Activated gamma-delta T cell treated with anti-CD3 and anti-CD28 coated beads, Interleukin-2, amount 50 U/mL, for 16 hours (primary cell): ENCODE data around the gene KIF13A.
"Not testable (repeated sequence)": the region's sequence is repeated elsewhere in the genome, so short reads cannot be mapped to it uniquely, and the experiment has no call there.

ENCODE experiments used
- DNase-seq: peaks from one replicate; pipeline ENCODE4 v3.0.0-alpha.2; 2020; ENCODE audit warnings: low read depth

Gene KIF13A

DNA sequence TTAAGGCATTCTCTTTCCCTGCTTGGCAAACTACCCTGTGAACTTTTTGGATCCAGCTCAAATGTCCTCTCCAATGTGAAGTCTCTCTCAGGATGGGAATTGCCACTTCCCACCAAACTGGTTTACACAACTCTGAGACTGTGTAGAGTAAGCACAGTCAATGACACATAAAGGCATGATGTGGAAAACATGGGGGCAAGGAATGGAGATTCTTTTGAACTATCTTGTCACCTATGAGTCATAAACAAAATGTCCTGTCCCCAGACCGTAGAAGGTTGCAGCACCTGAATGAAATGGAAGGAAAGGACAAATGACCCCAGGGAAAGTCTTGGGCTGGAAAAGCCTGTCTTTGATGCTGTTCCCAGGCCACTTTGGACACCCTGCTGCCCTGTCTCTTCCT, 11.0 kb upstream of the KIF13A start:
- no peak for DNase-seq

- no peak for DNase-seq
These were observed 10.6 kb upstream of the KIF13A start for GRCh38 chr6:17998003-17998402.

- no peak for DNase-seq
These were observed 8.0 kb upstream of the KIF13A start for GRCh38 chr6:17995414-17995813.

DNA sequence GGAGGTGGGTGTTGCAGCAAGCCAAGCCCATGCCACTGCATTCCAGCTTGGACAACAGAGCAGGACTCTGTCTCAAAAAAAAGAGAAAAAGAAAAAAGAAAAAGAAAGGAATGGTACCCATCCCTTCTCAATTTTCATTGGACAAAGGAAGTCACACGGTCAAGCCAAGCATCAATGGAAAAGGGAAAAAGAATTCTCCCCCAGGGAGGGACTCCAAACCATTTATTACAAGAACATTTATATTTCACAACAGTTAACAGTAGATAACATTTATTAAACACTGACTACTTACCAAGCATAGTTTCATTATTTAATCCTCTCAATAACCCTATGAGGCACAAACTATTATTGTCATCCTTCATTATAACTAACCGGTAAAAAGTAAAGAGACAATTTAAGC, 6.6 kb upstream of the KIF13A start:
- no peak for DNase-seq

DNA sequence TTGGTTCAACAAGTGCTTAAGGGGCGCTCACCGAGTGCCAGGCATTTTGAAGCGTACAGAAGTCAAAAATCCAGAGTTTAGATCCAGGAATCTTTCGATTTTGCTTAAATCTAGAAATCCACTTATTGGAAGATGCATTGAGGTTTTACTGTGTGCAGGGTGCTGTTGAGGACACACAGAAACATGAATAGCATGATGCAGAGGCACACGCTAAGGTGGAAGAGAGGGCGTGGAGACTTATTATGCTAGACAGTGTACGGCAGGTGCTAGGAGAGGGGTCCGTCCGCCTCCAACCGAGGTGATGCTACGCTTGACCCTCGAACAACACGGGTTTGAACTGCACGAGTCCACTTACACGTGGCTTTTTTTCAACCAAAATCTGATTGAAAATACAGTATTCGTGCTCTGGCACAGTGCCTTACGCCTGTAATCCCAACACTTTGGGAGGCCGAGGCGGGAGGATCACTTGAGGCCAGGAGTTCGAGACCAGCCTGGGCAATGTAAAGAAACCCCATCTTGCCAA, 1.0 kb upstream of the KIF13A start:
- DNase-seq: no peak

DNA sequence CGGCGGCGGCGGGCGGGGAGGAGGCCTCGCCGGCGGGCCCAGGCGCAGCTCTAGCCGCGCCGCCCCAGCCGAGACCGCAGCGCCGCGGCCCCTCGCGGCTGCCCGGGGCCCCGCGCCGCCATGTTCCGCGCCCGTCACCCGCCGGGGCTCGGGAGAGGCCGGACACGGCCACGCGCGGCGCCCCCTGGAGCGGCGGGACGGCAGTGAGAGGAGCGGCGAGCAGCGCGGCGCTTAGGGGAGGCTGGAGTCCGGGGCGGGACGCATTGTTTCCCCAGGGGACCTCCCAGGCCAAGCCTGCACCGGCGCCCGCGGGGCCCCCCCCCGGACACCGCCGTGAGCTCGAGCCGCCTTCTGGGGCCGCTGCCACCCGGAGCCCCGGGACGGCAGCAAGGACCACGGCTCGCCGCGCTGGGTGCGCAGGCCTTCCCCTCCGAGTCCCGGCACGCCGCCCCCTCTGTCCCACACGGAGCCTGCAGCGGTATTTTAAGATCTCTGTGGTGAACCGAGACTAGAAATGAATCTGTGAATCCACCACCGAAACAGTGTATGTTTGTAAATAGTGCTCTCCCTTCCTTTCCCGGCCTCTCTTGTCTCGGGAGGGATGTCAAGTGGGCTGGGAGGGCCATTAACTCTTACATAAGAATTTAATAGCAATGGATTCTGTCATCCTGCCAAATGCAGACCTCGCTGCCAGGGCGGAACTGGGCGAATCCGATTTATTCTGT, 424 bp upstream of the KIF13A start:
- no peak for DNase-seq

DNA sequence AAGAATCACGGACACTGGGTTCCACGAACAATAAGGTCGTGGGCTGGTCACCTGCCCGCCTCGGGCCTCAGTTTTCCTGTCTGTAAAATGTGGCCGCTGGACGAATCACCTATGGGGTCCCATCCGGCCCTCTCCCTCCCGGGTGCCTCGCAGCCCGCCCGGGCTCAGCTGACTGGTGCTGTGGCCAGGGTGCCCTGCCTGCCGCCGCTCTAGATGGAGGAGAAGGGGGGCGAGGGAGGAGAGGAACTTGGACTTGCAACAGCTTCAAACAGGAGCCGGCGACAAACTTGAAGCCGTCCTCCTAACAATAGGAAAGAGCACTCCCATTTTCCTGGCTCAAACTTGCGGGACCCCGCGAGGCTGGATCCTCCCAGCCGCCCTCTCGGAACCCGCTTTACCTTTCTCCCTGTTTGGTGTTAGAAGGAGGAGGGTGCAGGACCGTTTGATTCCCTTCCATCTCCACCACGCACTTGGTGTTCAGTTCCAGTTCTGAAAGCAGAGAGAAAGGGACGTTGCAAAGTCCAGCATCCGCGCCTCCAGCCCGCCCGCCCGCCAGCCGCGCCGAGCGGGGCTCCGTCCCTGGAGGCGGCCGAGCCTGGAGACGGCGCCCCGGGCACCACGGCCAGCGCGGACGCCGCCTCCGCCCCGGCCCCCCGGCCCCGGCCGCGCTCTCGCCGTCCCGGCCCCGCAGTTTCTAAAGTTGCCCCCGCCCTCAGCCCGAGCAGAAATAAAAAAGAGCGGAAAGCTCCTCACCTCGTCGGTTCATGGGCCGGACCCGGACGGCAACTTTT, 584 bp downstream of the KIF13A start:
- no peak for DNase-seq

DNA sequence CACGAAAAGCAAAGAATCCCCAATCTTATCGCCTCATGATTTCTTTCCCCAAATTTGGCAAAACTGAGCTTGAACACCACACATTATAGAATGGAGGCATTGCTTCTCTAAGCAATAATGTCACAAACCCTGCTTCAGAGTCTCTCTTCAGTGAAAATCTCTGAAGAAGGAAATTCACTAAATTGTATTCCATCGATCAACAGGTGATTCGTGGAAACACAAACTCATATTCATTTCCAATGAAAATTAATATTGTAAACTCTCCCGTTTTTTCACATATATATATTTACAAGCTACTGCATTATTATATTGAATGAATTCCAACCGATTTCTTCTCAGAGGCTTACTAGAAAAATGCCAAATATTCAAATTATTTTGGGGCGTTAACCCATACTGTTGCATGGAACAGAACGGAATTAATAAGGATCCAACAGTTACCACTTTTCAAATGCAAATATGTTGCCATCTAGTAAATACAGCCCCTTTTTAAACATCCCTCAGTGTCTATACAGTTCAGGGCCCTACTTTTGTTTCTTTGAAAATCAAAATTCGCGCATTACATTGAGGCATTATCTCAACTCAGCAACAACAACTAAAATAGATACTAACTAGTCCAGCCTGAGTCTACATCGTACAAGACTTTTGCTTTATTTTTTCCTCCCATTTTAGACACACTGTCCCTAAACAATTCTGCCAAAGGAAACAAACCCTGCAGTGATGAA, 1.3 kb downstream of the KIF13A start:
- DNase-seq: no peak

- no peak for DNase-seq
These were observed 2.4 kb downstream of the KIF13A start for GRCh38 chr6:17984812-17985670.

DNA sequence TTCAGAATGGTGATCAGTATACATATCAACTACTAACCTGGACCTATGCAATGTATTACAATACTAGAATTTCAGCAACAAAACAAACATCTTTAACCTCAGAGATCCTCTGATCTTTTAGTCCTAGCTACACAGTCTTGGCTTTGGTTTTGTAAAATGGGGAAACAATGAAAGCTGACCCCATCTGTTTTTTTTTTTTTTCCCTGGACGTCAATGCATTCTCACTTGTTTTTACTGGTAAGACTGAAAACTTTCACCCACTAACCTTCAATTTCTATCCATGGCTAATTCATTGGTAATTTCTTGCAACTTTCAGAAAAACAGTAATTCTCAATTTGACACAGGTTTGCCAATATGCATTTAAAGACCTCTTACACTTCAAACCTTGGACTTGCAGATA, 3.0 kb downstream of the KIF13A start:
- no peak for DNase-seq

DNA sequence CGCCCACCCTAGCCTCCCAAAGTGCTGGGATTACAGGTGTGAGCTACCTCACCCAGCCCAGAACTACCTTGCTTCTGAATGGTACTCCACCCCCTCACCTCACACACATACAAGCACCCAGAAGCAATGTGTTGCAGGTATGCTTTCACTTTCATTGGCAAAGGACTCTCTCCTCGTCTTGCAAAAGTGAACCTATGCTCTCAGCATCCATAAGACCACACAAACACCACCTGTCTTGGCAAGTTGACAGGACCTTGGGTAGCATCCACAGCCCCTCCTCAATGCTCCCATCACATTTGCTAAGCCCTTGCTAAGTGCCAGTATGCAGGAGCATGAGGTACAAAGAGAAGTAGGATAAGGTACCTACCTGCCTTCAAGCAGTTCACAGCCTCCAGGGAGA, 3.7 kb downstream of the KIF13A start:
- no peak for DNase-seq

GRCh38 chr6:17980329-17980728, 7.1 kb downstream of the KIF13A start:
- no peak for DNase-seq

DNA sequence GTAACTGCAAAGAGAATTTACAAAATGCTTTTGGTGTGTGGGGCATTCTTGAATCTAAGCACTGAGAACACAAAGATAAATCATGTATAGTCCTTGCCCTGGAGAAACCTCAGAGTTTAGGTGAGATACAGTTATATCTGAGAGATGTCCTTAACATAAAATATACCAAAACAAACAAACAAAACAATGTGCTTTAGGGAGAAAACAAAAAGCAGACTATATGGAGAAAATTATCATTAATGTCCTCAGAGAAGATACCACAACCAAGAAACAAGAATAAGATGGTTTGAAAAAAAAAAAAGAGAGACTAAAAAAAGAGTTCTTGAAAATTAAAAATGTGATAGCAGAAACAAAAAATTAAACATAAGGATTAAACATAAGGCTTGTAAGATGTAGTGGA, 8.0 kb downstream of the KIF13A start:
- no peak for DNase-seq

DNA sequence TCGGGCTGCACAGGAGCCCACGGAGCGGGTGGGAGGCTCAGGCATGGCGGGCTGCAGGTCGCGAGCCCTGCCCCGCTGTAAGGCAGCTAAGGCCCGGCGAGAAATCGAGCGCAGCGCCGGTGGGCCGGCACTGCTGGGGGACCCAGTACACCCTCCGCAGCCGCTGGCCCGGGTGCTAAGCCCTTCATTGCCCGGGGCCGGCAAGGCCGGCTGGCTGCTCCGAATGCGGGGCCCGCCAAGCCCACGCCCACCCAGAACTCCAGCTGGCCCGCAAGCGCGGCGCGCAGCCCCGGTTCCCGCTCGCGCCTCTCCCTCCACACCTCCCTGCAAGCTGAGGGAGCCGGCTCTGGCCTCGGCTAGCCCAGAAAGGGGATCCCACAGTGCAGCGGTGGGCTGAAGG, 11.2 kb downstream of the KIF13A start:
- not testable (repeated sequence) for DNase-seq

DNA sequence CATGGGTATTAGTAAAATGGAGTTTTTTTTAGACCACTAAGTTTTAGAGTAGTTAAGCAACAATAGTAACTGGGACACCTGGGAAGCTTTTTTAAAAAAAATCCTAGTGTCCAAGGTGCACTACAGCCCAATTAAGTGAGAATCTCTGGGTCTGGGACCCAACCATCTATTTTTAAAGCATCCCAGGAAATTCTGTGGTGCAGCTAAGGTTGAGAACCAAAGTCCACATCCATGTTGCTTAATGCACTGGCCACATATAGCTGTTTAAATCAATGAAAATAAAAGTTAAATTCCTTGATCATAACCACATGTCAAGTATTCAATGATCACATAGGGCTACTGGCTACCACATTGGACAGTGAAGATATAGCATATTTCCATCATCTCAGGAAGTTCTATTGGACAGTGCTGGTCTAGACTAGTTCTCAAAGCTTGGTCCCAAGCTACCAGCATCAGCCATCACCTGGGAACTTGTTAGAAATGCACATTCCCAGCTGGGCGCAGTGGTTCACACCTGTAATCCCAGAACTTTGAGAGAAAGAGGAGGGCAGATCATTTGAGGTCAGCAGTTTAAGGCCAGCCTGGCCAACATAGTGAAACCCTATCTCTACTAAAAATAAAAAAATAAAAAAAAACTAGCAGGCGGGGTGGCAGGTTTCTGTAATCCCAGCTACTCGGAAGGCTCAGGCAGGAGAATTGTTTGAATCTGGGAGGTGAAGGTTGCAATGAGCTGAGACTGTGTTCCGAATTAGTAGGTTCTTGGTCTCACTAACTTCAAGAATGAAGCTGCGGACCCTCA, 12.7 kb downstream of the KIF13A start:
- DNase-seq: no peak

DNA sequence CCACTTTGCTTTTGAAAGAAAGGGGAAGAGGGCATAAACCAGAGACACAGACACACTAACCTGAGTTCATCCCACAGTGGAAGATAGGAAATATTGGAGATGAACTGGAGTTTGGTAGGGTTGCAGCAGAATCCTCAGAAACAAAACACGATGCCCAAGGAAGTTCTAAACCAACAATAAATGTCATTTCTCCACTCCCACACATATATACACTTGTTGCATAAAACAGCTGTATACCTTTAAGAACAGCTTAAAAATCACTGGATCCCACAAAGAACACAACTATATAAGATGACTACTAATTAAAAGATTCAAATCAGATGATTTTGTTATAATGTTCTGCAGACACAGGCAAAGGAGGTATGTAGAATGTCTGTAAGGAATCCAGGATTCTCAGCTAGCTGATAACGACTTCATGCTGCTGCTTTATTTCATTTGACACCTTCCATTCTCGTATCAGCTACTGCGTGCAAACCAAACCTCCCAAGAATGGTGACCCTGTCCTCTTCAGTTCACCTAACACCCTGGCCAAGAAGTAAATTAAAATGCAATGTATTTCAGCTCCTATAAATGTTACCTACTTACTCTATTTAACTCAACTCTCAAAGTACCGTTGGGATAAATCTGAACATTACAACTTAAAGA, 14.3 kb downstream of the KIF13A start:
- no peak for DNase-seq

GRCh38 chr6:17972074-17972952, 15.1 kb downstream of the KIF13A start:
- DNase-seq: no peak

DNA sequence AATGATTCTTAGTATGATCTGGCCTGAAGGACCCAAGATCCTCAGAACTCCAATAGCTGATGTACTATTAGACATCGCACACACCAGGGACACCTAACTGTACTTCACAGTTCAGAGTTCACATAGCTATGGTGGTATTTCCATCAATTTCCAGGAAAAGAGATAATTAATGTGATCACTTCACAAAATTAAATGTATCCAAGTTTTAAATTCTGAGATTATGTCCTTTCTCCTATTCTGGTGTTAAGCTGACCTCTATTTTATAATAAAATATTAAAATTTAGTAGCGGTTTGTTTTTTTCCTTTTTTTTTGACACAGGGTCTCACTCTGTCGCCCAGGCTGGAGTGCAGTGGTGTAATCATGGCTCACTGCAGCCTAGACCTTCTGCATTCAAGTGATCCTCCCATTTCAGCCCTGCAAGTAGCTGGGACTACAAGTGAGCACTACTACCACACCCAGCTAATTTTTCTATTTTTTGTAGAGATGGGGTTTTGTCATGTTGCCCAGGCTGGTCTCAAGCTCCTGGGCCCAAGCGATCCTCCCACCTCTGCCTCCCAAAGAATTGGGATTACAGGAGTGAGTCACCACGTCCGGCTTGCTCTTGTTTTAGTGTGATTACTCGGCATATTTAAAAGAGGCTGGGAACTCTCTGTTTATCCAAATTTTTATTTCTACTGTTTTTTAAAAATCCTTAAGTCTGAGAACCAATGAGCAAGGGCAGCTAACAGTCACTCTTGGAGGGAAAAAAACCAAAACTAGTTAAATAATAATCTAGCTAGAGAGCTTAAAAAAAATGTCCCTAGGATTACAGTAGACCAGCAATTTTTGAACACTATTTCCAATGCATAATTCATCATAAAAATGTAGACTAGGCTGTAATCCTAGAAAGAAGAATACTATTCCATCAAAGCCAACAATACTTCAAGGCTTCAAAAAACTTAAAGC, 16.0 kb downstream of the KIF13A start:
- DNase-seq: no peak
